Left ventricle myocardium inferior (tissue), 1 donor: ENCODE data around the gene MEOX1. TPM values are rescaled to one million over a fixed set of nuclear protein-coding genes. Genes with fewer than 3 reads are reported as not detected.
A peak's percentile ranks its signal among the peaks of the same experiment; 100 is the strongest.

ENCODE experiments used
- DNase-seq: peaks from one replicate; pipeline ENCODE4 v3.0.0-alpha.2; 2020
- H3K27ac ChIP-seq: fragments of 200-600 bp; replicated peaks from 2 replicates; pipeline ENCODE4 v1.8.0; 2021
- H3K27me3 ChIP-seq: fragments of 200-600 bp; 2 replicates; pipeline ENCODE4 v1.8.0; 2021; ENCODE audit warnings: low read depth
- H3K36me3 ChIP-seq: fragments of 200-600 bp; 2 replicates; pipeline ENCODE4 v1.8.0; 2021
- H3K4me1 ChIP-seq: fragments of 200-600 bp; 2 replicates; pipeline ENCODE4 v1.8.0; 2021
- H3K4me3 ChIP-seq: fragments of 200-600 bp; 2 replicates; pipeline ENCODE4 v1.8.0; 2021; ENCODE audit warnings: mild to moderate bottlenecking, moderate library complexity
- H3K9me3 ChIP-seq: fragments of 200-600 bp; replicated peaks from 2 replicates; pipeline ENCODE4 v1.8.0; 2021
- CTCF ChIP-seq: fragments of 200-600 bp; IDR thresholded peaks from 2 replicates; pipeline ENCODE4 v1.8.0; 2021; ENCODE audit warnings: antibody characterized with exemption, mild to moderate bottlenecking, borderline replicate concordance
- intact Hi-C: fragments of 100-400 bp; cut with micrococcal nuclease; formaldehyde crosslinking; loops from one replicate; pipeline ENCODE4 v1.11.0; 2022
- total RNA-seq: library from RNA; stranded (reverse); fragmentation: NEBNext Ultra II Directional; extraction: Animal tissue kit (Norgen Biotek cat#: 25700); gene quantifications from one replicate; pipeline ENCODE4 v1.2.1, GENCODE V29; 2021
- donor health status: DM: no; HTN: yes; CAD: no; lungs with severe emphysema.

MEOX1 gene
- total RNA-seq, 1 donor from 2014 or later, result 8.4 TPM

- H3K27me3 ChIP-seq, result no peaks in the 10 kb centered on the region
- H3K27ac ChIP-seq, result no peak overlapping the region
- H3K4me1 ChIP-seq, result peaks cover 4% of the 10 kb centered on the region
- no peaks in the 10 kb centered on the region for H3K9me3 ChIP-seq
- intact Hi-C loops, result no loop called here
- DNase-seq, result no peak
- no peak for TF ChIP-seq CTCF
- no peak overlapping the region for H3K4me3 ChIP-seq
- no peaks in the 10 kb centered on the region for H3K36me3 ChIP-seq
Measured at GRCh38 chr17:43612515-43612914, 49.2 kb downstream of the MEOX1 start.

- no peak overlapping the region for H3K4me3 ChIP-seq
- peaks cover 4% of the 10 kb centered on the region for H3K4me1 ChIP-seq
- H3K36me3 ChIP-seq, result no peaks in the 10 kb centered on the region
- H3K9me3 ChIP-seq, result no peaks in the 10 kb centered on the region
- no peak overlapping the region for H3K27ac ChIP-seq
- intact Hi-C loops, result no loop called here
- H3K27me3 ChIP-seq, result no peaks in the 10 kb centered on the region
- TF ChIP-seq CTCF, result no peak
- no peak for DNase-seq
Measured at GRCh38 chr17:43611230-43611969, 50.3 kb downstream of the MEOX1 start.

GRCh38 chr17:43609613-43610385, 51.9 kb downstream of the MEOX1 start:
- Histone ChIP-seq H3K9me3 (no peaks in the 10 kb centered on the region), H3K36me3 (no peaks in the 10 kb centered on the region), H3K27me3 (no peaks in the 10 kb centered on the region), H3K4me1 (peaks cover 4% of the 10 kb centered on the region), H3K27ac (peak overlapping the region; percentile 57), H3K4me3 (no peak overlapping the region)
- DNase-seq, result no peak
- intact Hi-C loops, result no loop called here
- TF ChIP-seq CTCF, result no peak

GRCh38 chr17:43608313-43608712, 53.4 kb downstream of the MEOX1 start:
- Histone ChIP-seq H3K9me3 (no peaks in the 10 kb centered on the region), H3K27ac (no peak overlapping the region), H3K4me3 (no peak overlapping the region), H3K36me3 (no peaks in the 10 kb centered on the region), H3K4me1 (peaks cover 4% of the 10 kb centered on the region), H3K27me3 (no peaks in the 10 kb centered on the region)
- no peak for TF ChIP-seq CTCF
- no peak for DNase-seq
- intact Hi-C loops, result no loop called here

GRCh38 chr17:43604549-43604948, 57.2 kb downstream of the MEOX1 start:
- TF ChIP-seq CTCF, result no peak
- no peak overlapping the region for H3K4me3 ChIP-seq
- H3K4me1 ChIP-seq, result peaks cover 18% of the 10 kb centered on the region
- H3K9me3 ChIP-seq, result no peaks in the 10 kb centered on the region
- intact Hi-C loops, result no loop called here
- no peak for DNase-seq
- H3K27ac ChIP-seq, result no peak overlapping the region
- no peaks in the 10 kb centered on the region for H3K36me3 ChIP-seq
- no peaks in the 10 kb centered on the region for H3K27me3 ChIP-seq
